T-cell (primary cell): Measurements from ENCODE around the gene BRAT1. TPM values are rescaled to one million over a fixed set of nuclear protein-coding genes. Genes with fewer than 3 reads are reported as not detected.

Experiments
- ATAC-seq, 4 experiments: fragments of 200-7000 bp in 3 of 4; fragments of 150-1000 bp in 1 of 4; cut with Tn5 transposase; replicated peaks in 1 of 4; 1 replicate in 3 of 4; 2 replicates in 1 of 4; pipeline ENCODE4 v1.10.0; 2021; ENCODE audit warnings: moderate library complexity in 3 of 4, mild to moderate bottlenecking in 2 of 4, moderate number of reproducible peaks in 1 of 4
- CTCF ChIA-PET, 2 donors: fragments of 300-600 bp; sonication (Branson Sonifier 250); formaldehyde crosslinking; loops; one replicate each; lab custom pipeline; 2022; ENCODE audit warnings: antibody characterized with exemption in 2 of 2; lab: Charles Lee
- POLR2A ChIA-PET, 2 donors: fragments of 300-600 bp; sonication (Branson Sonifier 250); formaldehyde crosslinking; loops; one replicate each; lab custom pipeline; 2022; ENCODE audit warnings: antibody characterized with exemption in 2 of 2; lab: Charles Lee
- DNase-seq, 35 experiments: peaks; one replicate each; pipeline versions ENCODE4 v3.0.0 to v3.0.0-alpha.2; 2013 to 2023
- H3K27ac ChIP-seq: one replicate; pipeline ENCODE4 v1.5.1; 2013; ENCODE audit warnings: low read length
- H3K27me3 ChIP-seq, 2 experiments: replicated peaks in 1 of 2; 1 replicate in 1 of 2; 2 replicates in 1 of 2; pipeline versions ENCODE4 v1.6.1 to v1.7.0; 2013; ENCODE audit warnings: low read length in 1 of 2, mixed read lengths in 1 of 2; ENCODE audit not compliant: control insufficient read depth in 2 of 2, insufficient read depth in 2 of 2; ENCODE audit errors: extremely low read depth in 1 of 2
- H3K36me3 ChIP-seq, 2 donors: 1 replicate in 1 of 2; 2 replicates in 1 of 2; pipeline versions ENCODE4 v1.6.1 to v1.7.0; 2013; ENCODE audit warnings: low read length in 1 of 2; ENCODE audit not compliant: control insufficient read depth in 2 of 2, insufficient read depth in 1 of 2; ENCODE audit errors: extremely low read depth in 1 of 2
- H3K4me1 ChIP-seq, 2 experiments: 1 replicate in 1 of 2; 2 replicates in 1 of 2; pipeline versions ENCODE4 v1.6.1 to v1.7.0; 2013; ENCODE audit warnings: low read length in 2 of 2, mixed read lengths in 1 of 2; ENCODE audit not compliant: insufficient read depth in 2 of 2, control insufficient read depth in 1 of 2; ENCODE audit errors: extremely low read depth in 1 of 2
- H3K4me3 ChIP-seq, 2 donors: 1 replicate in 1 of 2; 2 replicates in 1 of 2; pipeline versions ENCODE4 v1.5.1 to v1.7.0; 2013; ENCODE audit warnings: mild to moderate bottlenecking in 2 of 2, low read length in 1 of 2, moderate library complexity in 1 of 2; ENCODE audit not compliant: control insufficient read depth in 1 of 2; ENCODE audit errors: extremely low read depth in 1 of 2
- H3K9me3 ChIP-seq: 2 replicates; pipeline ENCODE4 v1.7.0; 2013
- H3K27ac Mint-ChIP-seq, 2 donors: one replicate each; pipeline ENCODE4 v1.8.0; 2020 to 2021; ENCODE audit warnings: mild to moderate bottlenecking in 2 of 2, mixed read lengths in 2 of 2
- H3K27me3 Mint-ChIP-seq, 2 donors: one replicate each; pipeline ENCODE4 v1.8.0; 2021 to 2022; ENCODE audit warnings: mixed read lengths in 2 of 2
- H3K36me3 Mint-ChIP-seq: one replicate; pipeline ENCODE4 v1.8.0; 2021; ENCODE audit warnings: mixed read lengths
- H3K4me1 Mint-ChIP-seq, 3 donors: one replicate each; pipeline ENCODE4 v1.8.0; 2020 to 2022; ENCODE audit warnings: mixed read lengths in 3 of 3, mild to moderate bottlenecking in 1 of 3
- H3K4me3 Mint-ChIP-seq, 3 donors: one replicate each; pipeline ENCODE4 v1.8.0; 2020 to 2022; ENCODE audit warnings: mild to moderate bottlenecking in 3 of 3, mixed read lengths in 3 of 3, moderate library complexity in 3 of 3
- H3K9me3 Mint-ChIP-seq, 3 donors: one replicate each; pipeline ENCODE4 v1.8.0; 2020 to 2022; ENCODE audit warnings: mixed read lengths in 3 of 3
- WGBS: methylation state at CpG from one replicate; pipeline ENCODE4 v1.1.5; 2013; ENCODE audit warnings: missing lambda C conversion rate; ENCODE audit not compliant: insufficient coverage; 5-methylcytosine and 5-hydroxymethylcytosine counted together
- total RNA-seq, 35 experiments: library from RNA in 6 of 35; stranded (reverse) in 6 of 35; fragments of 120-200 nt in 1 of 35; gene quantifications; one replicate each; pipeline versions ENCODE4 v1.2.1 to v1.2.4 and lab custom pipeline; 2013 to 2026

The BRAT1 gene
- total RNA-seq, 5 donors from 2014 or later (not counting 1 experiment from before 2014, with no cell fraction given), result 23.6 to 46.2 (median 43.1) TPM

DNA sequence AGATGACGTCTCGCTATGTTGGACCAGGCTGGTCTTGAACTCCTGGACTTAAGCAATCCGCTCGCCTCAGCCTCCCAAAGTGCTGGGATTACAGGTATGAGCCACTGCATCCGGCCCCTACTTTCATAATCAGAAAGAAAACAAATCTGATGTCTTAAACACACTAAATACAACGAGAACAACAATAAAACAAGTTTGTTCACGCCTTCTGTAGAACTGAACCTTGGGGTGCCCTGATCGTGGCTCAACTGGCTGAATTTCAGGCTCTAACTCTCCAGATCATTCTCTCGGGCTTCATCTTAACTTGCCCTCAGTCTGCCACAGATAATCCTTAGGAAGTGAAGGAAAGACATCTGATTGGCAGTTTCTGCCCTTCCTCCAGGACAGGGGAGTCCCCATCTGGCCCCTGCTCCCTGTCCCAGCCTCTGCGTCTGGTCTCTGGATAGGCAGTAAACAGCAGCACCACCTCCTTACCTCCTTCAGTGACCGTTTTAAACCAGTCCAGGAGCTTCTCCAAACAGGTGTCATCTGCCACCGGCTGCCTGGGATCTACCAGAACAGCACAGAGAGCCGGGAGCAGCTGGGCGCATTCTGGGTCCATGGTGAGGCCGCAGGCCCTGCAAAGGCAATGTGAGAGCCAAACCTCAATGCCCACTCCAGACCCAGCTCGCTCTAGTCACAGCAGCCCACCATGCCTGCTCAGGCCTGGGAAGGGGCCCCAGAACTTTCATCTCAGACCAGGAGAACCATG lies 1.3 kb downstream of the BRAT1 start:
- ATAC-seq, result no peak
- H3K36me3 Mint-ChIP-seq, result peaks cover 14% of the 10 kb centered on the region
- peaks cover 41 to 48% (median 41%) of the 10 kb centered on the region in 3 donors for H3K4me1 Mint-ChIP-seq
- Histone ChIP-seq H3K4me3 (peak overlapping the region; percentile 83 to 94), H3K27me3 (no peaks in the 10 kb centered on the region), H3K27ac (no peak overlapping the region), H3K4me1 (peaks cover 15 to 44% of the 10 kb centered on the region in 2 experiments), H3K36me3 (peaks cover 3 to 7% of the 10 kb centered on the region in 2 donors), H3K9me3 (no peaks in the 10 kb centered on the region)
- H3K4me3 Mint-ChIP-seq, result peak overlapping the region; percentile 83 to 86 (median 85)
- ChIA-PET CTCF (interaction anchor here in 1 of 2 donors (0.7 kb wide), 1 partner anchor 1365 kb away, joined by 4 read pairs; no protein-coding TSS in a partner anchor), POLR2A (no interaction called here)
- H3K27ac Mint-ChIP-seq, result peak overlapping the region; percentile 76 to 80
- H3K27me3 Mint-ChIP-seq, result no peaks in the 10 kb centered on the region
- no peak for DNase-seq
- 80% methylated on average over 14 of the region's 16 CpGs for WGBS
- no peaks in the 10 kb centered on the region for H3K9me3 Mint-ChIP-seq

DNA sequence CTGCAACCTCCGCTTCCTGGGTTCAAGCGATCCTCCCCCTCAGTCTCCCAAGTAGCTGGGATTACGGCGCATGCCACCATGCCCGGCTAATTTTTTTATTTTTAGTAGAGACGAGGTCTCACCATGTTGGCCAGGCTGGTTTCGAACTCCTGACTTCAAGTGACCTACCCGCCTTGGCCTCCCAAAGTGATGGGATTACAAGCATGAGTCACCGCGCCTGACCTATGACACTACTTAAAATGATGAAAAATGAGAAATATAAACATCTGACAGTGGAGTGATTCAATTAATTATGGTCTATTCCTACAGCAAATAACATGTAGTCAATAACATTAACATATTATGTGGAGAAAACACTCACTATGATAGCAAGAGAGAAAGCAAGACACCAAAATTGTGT lies 2.2 kb downstream of the BRAT1 start:
- ATAC-seq (no peak), DNase-seq (no peak)
- Mint-ChIP-seq H3K4me1 (peaks cover 38 to 44% (median 42%) of the 10 kb centered on the region in 3 donors), H3K36me3 (peaks cover 14% of the 10 kb centered on the region), H3K9me3 (no peaks in the 10 kb centered on the region), H3K27me3 (no peaks in the 10 kb centered on the region), H3K4me3 (peak overlapping the region; percentile 83 to 86 (median 85)), H3K27ac (peak overlapping the region in 1 of 2 donors; percentile 29)
- H3K4me3 ChIP-seq, result no peak overlapping the region
- H3K36me3 ChIP-seq, result peaks cover 8 to 11% of the 10 kb centered on the region in 2 donors
- H3K4me1 ChIP-seq, result peaks cover 10 to 38% of the 10 kb centered on the region in 2 experiments
- CTCF ChIA-PET, result interaction anchor here in 1 of 2 donors (0.7 kb wide), 2 partner anchors 102 to 1364 kb away, joined by 3 to 4 read pairs; no protein-coding TSS in a partner anchor
- H3K9me3 ChIP-seq, result no peaks in the 10 kb centered on the region
- H3K27ac ChIP-seq, result no peak overlapping the region
- POLR2A ChIA-PET, result no interaction called here
- H3K27me3 ChIP-seq, result no peaks in the 10 kb centered on the region
- WGBS, result 100% methylated on average over 1 of the region's 10 CpGs

DNA sequence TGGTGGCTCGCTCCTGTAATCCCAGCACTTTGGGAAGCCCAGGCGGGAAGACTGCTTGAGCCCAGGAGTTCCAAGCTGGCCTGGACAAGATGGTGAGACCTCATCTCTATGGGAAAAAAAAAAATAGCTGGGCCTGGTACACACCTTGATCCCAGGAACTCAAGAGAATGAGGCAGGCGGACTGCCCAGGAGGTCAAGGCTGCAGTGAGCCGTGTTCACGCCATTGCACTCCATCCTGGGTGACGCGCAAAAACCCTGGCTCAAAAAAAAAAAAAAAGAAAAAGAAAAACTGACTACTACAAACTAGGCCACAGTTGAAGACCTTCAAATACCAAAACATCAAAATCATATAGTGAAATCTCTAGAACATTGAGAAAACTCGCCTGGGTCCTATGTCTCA lies 3.9 kb downstream of the BRAT1 start:
- DNase-seq (no peak), ATAC-seq (no peak)
- H3K4me1 ChIP-seq, result peaks cover 10 to 37% of the 10 kb centered on the region in 2 experiments
- H3K9me3 Mint-ChIP-seq, result no peaks in the 10 kb centered on the region
- ChIA-PET POLR2A (interaction anchor here in 1 of 2 donors (0.6 kb wide), 1 partner anchor 1593 kb away, joined by 3 read pairs; no protein-coding TSS in a partner anchor), CTCF (no interaction called here)
- H3K9me3 ChIP-seq, result no peaks in the 10 kb centered on the region
- no peak overlapping the region for H3K4me3 ChIP-seq
- 100% methylated on average over 2 of the region's 8 CpGs for WGBS
- no peaks in the 10 kb centered on the region for H3K27me3 Mint-ChIP-seq
- H3K27ac Mint-ChIP-seq, result no peak overlapping the region
- H3K36me3 ChIP-seq, result peaks cover 16 to 25% of the 10 kb centered on the region in 2 donors
- H3K4me1 Mint-ChIP-seq, result peaks cover 34 to 46% (median 39%) of the 10 kb centered on the region in 3 donors
- no peak overlapping the region for H3K27ac ChIP-seq
- no peaks in the 10 kb centered on the region for H3K27me3 ChIP-seq
- peaks cover 16% of the 10 kb centered on the region for H3K36me3 Mint-ChIP-seq
- no peak overlapping the region for H3K4me3 Mint-ChIP-seq

DNA sequence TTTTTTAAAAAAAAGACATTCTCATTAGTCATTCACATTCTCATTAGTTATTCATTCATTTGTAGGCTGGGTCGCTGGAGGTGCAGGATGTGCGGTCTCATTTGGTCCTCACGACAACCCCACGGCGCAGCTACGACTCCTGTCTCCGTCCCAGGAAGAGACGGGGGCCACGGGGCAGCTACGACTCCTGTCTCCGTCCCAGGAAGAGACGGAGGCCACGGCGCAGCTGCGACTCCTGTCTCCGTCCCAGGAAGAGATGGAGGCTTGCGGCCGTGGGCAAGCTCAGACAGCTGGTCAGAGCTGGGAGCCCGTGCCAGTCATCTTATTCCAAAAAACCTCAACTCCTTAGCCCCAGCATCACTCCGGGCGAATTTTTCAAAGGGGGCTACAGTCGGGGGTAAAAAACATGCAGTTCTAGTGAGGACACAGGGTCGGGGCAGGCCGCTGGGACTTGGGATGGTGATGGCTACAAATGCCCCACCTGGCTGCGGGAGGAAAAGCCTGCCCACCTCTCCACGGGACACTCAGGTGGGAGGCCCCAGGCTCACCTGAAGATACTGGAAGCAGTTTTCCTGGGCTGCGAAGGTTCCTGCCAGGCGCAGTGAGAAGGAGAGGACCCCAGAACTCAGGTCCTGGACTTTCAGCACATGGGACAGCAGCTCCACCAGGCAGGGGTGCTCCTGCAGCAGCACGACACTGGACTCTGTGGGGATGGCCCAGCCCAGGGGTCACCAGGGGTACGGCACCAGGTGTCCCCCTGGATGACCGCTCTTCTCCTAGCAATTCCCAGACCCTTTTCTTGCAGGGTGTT lies 8.3 kb downstream of the BRAT1 start:
- Histone ChIP-seq H3K27ac (no peak overlapping the region), H3K36me3 (peaks cover 16 to 60% of the 10 kb centered on the region in 2 donors), H3K27me3 (peaks cover 0 to 2% of the 10 kb centered on the region in 2 experiments), H3K4me3 (no peak overlapping the region), H3K4me1 (peaks cover 0 to 7% of the 10 kb centered on the region in 2 experiments), H3K9me3 (no peaks in the 10 kb centered on the region)
- H3K27me3 Mint-ChIP-seq, result no peaks in the 10 kb centered on the region
- peaks cover 14% of the 10 kb centered on the region for H3K36me3 Mint-ChIP-seq
- H3K9me3 Mint-ChIP-seq, result no peaks in the 10 kb centered on the region
- no peak overlapping the region for H3K4me3 Mint-ChIP-seq
- CTCF ChIA-PET, result interaction anchor here in 1 of 2 donors (0.7 kb wide), 1 partner anchor 1486 kb away, joined by 13 read pairs; no protein-coding TSS in a partner anchor
- H3K4me1 Mint-ChIP-seq, result peaks cover 14 to 29% (median 17%) of the 10 kb centered on the region in 3 donors
- DNase-seq, result peak in 1 of 35 experiments; percentile 2
- POLR2A ChIA-PET, result no interaction called here
- WGBS, result 96% methylated on average over 25 of the region's 31 CpGs
- H3K27ac Mint-ChIP-seq, result no peak overlapping the region
- ATAC-seq, result no peak

DNA sequence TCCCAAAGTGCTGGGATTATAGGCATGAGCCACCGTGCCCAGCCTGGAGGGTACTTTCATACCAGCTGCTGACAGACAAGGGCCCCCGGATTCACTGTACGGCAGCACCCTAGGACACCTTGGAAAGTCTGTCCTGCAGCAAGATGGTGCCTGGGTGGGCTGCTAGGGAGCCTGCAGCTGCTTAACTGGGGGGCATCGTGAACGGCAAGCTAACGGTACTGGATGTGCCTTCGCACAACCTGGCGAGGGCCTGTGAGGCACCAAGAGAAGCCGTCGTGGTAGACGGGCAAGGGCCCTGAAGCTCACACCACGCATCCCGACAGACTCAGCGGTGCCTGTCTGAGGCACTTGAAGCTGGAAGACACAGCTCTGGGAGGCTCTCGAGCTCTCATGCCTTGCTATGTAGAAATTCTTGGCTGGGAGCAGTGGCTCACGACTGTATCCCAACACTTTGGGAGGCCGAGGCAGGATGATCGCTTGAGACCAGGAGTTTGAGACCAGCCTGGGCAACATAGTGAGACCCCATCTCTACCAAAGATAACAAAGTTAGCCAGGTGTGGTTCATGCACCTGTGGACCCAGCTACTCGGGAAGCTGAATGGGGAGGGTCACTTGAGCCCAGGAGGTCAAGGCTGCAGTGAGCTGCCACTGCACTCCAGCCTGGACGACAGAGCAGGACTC lies 9.4 kb downstream of the BRAT1 start:
- peaks cover 24 to 68% of the 10 kb centered on the region in 2 donors for H3K36me3 ChIP-seq
- H3K9me3 ChIP-seq, result no peaks in the 10 kb centered on the region
- H3K4me1 ChIP-seq, result peaks cover 0 to 4% of the 10 kb centered on the region in 2 experiments
- POLR2A ChIA-PET, result interaction anchor here in 1 of 2 donors (0.6 kb wide), 1 partner anchor 20 kb away, joined by 7 read pairs; no protein-coding TSS in a partner anchor
- ATAC-seq (no peak), DNase-seq (no peak)
- H3K27ac ChIP-seq, result no peak overlapping the region
- H3K36me3 Mint-ChIP-seq, result peaks cover 14% of the 10 kb centered on the region
- CTCF ChIA-PET, result no interaction called here
- no peaks in the 10 kb centered on the region for H3K9me3 Mint-ChIP-seq
- WGBS, result 96% methylated on average over 18 of the region's 20 CpGs
- peaks cover 0 to 2% of the 10 kb centered on the region in 2 experiments for H3K27me3 ChIP-seq
- peaks cover 9 to 22% (median 10%) of the 10 kb centered on the region in 3 donors for H3K4me1 Mint-ChIP-seq
- no peaks in the 10 kb centered on the region for H3K27me3 Mint-ChIP-seq
- no peak overlapping the region for H3K4me3 ChIP-seq
- H3K27ac Mint-ChIP-seq, result no peak overlapping the region
- no peak overlapping the region for H3K4me3 Mint-ChIP-seq
